Endothelial cell of umbilical vein (primary cell): Measurements from ENCODE around the gene MFN2. TPM values are rescaled to one million over a fixed set of nuclear protein-coding genes. Genes with fewer than 3 reads are reported as not detected.

Experiments used
- BruUV-seq: library from RNA; stranded (reverse); fragments of 400-500 nt; replicated peaks from 2 replicates; lab custom pipeline; 2021; lab: Mats Ljungman, UMichigan
- CTCF ChIA-PET: fragments of 300-600, 350-600 bp; sonication (Branson Sonifier 250); formaldehyde crosslinking; loops from one replicate; lab custom pipeline; 2021; ENCODE audit warnings: antibody characterized with exemption, inconsistent platforms; lab: Charles Lee
- POLR2A ChIA-PET: fragments of 300-600, 350-600 bp; sonication (Branson Sonifier 250); formaldehyde crosslinking; loops from one replicate; lab custom pipeline; 2021; ENCODE audit warnings: antibody characterized with exemption, inconsistent platforms; lab: Charles Lee
- DNase-seq: peaks from one replicate; pipeline ENCODE4 v3.0.0-alpha.2; 2011; ENCODE audit warnings: low read depth, low spot score
- FAIRE-seq: peaks from 2 replicates; lab custom pipeline; 2011; peaks lifted over from hg19 to GRCh38; lab: Jason Lieb, UNC
- H2AFZ ChIP-seq: 2 replicates; pipeline ENCODE4 v1.6.0; 2012; ENCODE audit warnings: low read depth, low read length, control low read depth, inconsistent platforms
- H3K27ac ChIP-seq: 2 replicates; pipeline ENCODE4 v1.5.1; 2011; ENCODE audit warnings: low read depth, mild to moderate bottlenecking, control low read depth, low read length, moderate library complexity; ENCODE audit not compliant: insufficient read depth
- H3K27me3 ChIP-seq, 2 experiments: 2 replicates each; pipeline versions ENCODE4 v1.6.0 to v1.6.1; 2011; ENCODE audit warnings: low read length in 2 of 2, mixed read lengths in 1 of 2; ENCODE audit not compliant: control insufficient read depth in 2 of 2, insufficient read depth in 2 of 2
- H3K36me3 ChIP-seq, 2 experiments: 2 replicates in 1 of 2; 3 replicates in 1 of 2; pipeline ENCODE4 v1.5.1; 2011; ENCODE audit warnings: low read length in 2 of 2, mild to moderate bottlenecking in 1 of 2, moderate library complexity in 1 of 2; ENCODE audit not compliant: control insufficient read depth in 2 of 2, insufficient read depth in 2 of 2; ENCODE audit errors: extremely low read depth in 1 of 2
- H3K4me1 ChIP-seq: 3 replicates; pipeline ENCODE4 v1.5.1; 2011; ENCODE audit warnings: mild to moderate bottlenecking, low read length; ENCODE audit not compliant: control insufficient read depth, insufficient read depth; ENCODE audit errors: extremely low read depth
- H3K4me2 ChIP-seq: 2 replicates; pipeline ENCODE4 v1.6.1; 2011; ENCODE audit warnings: low read length, control low read depth, mixed read lengths; ENCODE audit not compliant: insufficient read depth
- H3K4me3 ChIP-seq, 3 experiments: fragments of 200-600 bp in 1 of 3; sonication (generic), shearing (Covaris generic) in 1 of 3; replicated peaks in 1 of 3; 2 replicates each; pipeline ENCODE4 v1.5.1; 2011 to 2016; ENCODE audit warnings: control low read depth in 3 of 3, low read length in 3 of 3, mild to moderate bottlenecking in 2 of 3, inconsistent platforms in 1 of 3, low read depth in 1 of 3, moderate library complexity in 1 of 3; ENCODE audit not compliant: insufficient read depth in 1 of 3
- H3K79me2 ChIP-seq: 2 replicates; pipeline ENCODE4 v1.6.0; 2012; ENCODE audit warnings: low read length, inconsistent platforms; ENCODE audit not compliant: control insufficient read depth, insufficient read depth
- H3K9ac ChIP-seq: replicated peaks from 2 replicates; pipeline ENCODE3; 2011; ENCODE audit warnings: low read length, control low read depth; ENCODE audit not compliant: insufficient read depth; ENCODE audit errors: extremely low read depth
- H3K9me1 ChIP-seq: replicated peaks from 3 replicates; pipeline ENCODE4 v1.6.0; 2011; ENCODE audit warnings: mild to moderate bottlenecking, low read length; ENCODE audit not compliant: control insufficient read depth, insufficient read depth; ENCODE audit errors: extremely low read depth
- H3K9me3 ChIP-seq: replicated peaks from 2 replicates; pipeline ENCODE4 v1.5.1; 2012; ENCODE audit warnings: low read length, inconsistent platforms; ENCODE audit not compliant: control insufficient read depth, insufficient read depth
- H4K20me1 ChIP-seq: replicated peaks from 2 replicates; pipeline ENCODE3; 2011; ENCODE audit warnings: mild to moderate bottlenecking, low read length; ENCODE audit not compliant: control insufficient read depth, insufficient read depth; ENCODE audit errors: extremely low read depth
- EZH2 ChIP-seq: IDR thresholded peaks from 2 replicates; pipeline ENCODE4 v1.6.1; 2012; ENCODE audit warnings: borderline replicate concordance, low read depth, mild to moderate bottlenecking, moderate library complexity, low read length, inconsistent platforms; ENCODE audit not compliant: severe bottlenecking
- FOS ChIP-seq: IDR thresholded peaks from 2 replicates; pipeline ENCODE4 v1.6.1; 2011; ENCODE audit warnings: mild to moderate bottlenecking, low read length, moderate library complexity, borderline replicate concordance; ENCODE audit not compliant: insufficient read depth
- GATA2 ChIP-seq: IDR thresholded peaks from 2 replicates; pipeline ENCODE4 v1.7.0; 2011; ENCODE audit warnings: low read depth, mild to moderate bottlenecking, moderate library complexity, mixed read lengths, low read length; ENCODE audit not compliant: insufficient read length, insufficient read depth
- JUN ChIP-seq: IDR thresholded peaks from 2 replicates; pipeline ENCODE4 v1.6.1; 2011; ENCODE audit warnings: borderline replicate concordance, low read depth; ENCODE audit not compliant: insufficient read length, insufficient read depth
- MYC ChIP-seq: IDR thresholded peaks from one replicate; pipeline ENCODE4 v1.6.1; 2011; ENCODE audit warnings: mild to moderate bottlenecking, low read depth, low read length
- POLR2A ChIP-seq: IDR thresholded peaks from 2 replicates; pipeline ENCODE4 v1.6.1; 2012; ENCODE audit warnings: low read depth, mild to moderate bottlenecking, control low read depth, low read length
- POLR2AphosphoS5 ChIP-seq: IDR thresholded peaks from 2 replicates; pipeline ENCODE4 v1.6.1; 2012; ENCODE audit warnings: low read depth, mild to moderate bottlenecking, control low read depth, low read length, moderate library complexity; ENCODE audit not compliant: insufficient read depth
- dilution Hi-C: fragments of 300-500 bp; cut with MboI; formaldehyde crosslinking; loops from one replicate; pipeline ENCODE4 v1.15.0; 2019; ENCODE audit warnings: low sequenced_read_pairs; ENCODE audit not compliant: extremely low pct_ligation_motif_present
- intact Hi-C: fragments of 100-400 bp; cut with micrococcal nuclease; formaldehyde crosslinking; loops from one replicate; pipeline ENCODE4 v1.10.0; 2022
- polyA plus RNA-seq, 4 experiments: library from polyadenylated mRNA; depleted of rRNA in 3 of 4; stranded (reverse) in 3 of 4; unstranded in 1 of 4; fragments of >200 nt; gene quantifications; 2 replicates each; pipeline versions ENCODE4 v1.2.1 to v1.2.3, GENCODE V29; 2011 to 2012; ENCODE audit warnings: missing spikeins in 1 of 4
- total RNA-seq: library from RNA; stranded (reverse); gene quantifications from 2 replicates; pipeline ENCODE4 v1.2.3, GENCODE V29; 2021
- TF ChIP-seq, protein P1 (sequence below): IDR thresholded peaks from 2 replicates; pipeline ENCODE4 v1.6.1; 2011; ENCODE audit not compliant: insufficient read depth, insufficient read length
- TF ChIP-seq, protein P2 (sequence below), 2 donors: IDR thresholded peaks; 1 replicate in 1 of 2; 2 replicates in 1 of 2; pipeline ENCODE4 v1.5.1; 2011; ENCODE audit warnings: low read length in 2 of 2, mild to moderate bottlenecking in 2 of 2, moderate library complexity in 2 of 2, control low read depth in 1 of 2, inconsistent platforms in 1 of 2, low read depth in 1 of 2; ENCODE audit not compliant: insufficient read depth in 1 of 2; ENCODE audit errors: extremely low read depth in 1 of 2

Gene MFN2
- total and polyA plus RNA-seq, 2 donors (not counting 3 experiments of a cell fraction or from before 2014, with no cell fraction given): 51.4 to 82.4 TPM

DNA sequence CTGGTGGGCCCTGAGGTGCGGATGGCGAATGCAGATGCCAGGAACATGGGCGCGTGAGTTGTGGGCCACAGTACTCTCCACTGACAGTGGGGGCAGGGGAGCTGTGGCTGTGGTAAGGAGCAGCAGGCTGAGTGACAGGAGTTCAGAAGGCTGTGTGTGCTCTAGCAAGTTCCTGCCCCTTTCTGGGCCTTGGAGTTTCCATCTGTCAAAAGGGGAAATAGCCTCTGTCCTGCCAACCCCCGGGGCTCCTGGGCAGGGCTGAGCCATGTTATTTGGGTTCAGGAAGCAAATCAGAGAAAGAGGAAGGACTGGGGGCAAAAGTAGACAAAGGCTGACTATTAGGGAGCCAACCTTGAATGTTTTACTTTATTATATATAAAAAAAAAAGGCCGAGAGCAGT, 19.5 kb upstream of the MFN2 start:
- peak; percentile 39 for DNase-seq
- TF ChIP-seq, protein P1, sequence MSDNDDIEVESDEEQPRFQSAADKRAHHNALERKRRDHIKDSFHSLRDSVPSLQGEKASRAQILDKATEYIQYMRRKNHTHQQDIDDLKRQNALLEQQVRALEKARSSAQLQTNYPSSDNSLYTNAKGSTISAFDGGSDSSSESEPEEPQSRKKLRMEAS: no peak
- TF ChIP-seq POLR2A (no peak), EZH2 (no peak), FOS (no peak), GATA2 (no peak), MYC (no peak), JUN (no peak), POLR2AphosphoS5 (no peak)
- TF ChIP-seq, protein P2, sequence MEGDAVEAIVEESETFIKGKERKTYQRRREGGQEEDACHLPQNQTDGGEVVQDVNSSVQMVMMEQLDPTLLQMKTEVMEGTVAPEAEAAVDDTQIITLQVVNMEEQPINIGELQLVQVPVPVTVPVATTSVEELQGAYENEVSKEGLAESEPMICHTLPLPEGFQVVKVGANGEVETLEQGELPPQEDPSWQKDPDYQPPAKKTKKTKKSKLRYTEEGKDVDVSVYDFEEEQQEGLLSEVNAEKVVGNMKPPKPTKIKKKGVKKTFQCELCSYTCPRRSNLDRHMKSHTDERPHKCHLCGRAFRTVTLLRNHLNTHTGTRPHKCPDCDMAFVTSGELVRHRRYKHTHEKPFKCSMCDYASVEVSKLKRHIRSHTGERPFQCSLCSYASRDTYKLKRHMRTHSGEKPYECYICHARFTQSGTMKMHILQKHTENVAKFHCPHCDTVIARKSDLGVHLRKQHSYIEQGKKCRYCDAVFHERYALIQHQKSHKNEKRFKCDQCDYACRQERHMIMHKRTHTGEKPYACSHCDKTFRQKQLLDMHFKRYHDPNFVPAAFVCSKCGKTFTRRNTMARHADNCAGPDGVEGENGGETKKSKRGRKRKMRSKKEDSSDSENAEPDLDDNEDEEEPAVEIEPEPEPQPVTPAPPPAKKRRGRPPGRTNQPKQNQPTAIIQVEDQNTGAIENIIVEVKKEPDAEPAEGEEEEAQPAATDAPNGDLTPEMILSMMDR (IDR thresholded peaks at IDR 0.05; ENCODE audit: extremely low read depth in 1 of 2, insufficient read depth in 1 of 2, low read depth in 1 of 2, low read length in 2 of 2): no peak
- Histone ChIP-seq H3K27me3 (no peaks in the 10 kb centered on the region), H3K9ac (no peak overlapping the region), H4K20me1 (no peaks in the 10 kb centered on the region), H3K4me2 (no peak overlapping the region), H2AFZ (no peak overlapping the region), H3K4me1 (no peaks in the 10 kb centered on the region), H3K9me3 (no peaks in the 10 kb centered on the region), H3K4me3 (no peak overlapping the region), H3K79me2 (no peaks in the 10 kb centered on the region), H3K9me1 (no peaks in the 10 kb centered on the region), H3K36me3 (peaks cover 9 to 43% of the 10 kb centered on the region in 2 experiments), H3K27ac (no peak overlapping the region)
- POLR2A ChIA-PET: no interaction called here
- BruUV-seq: no TSS peak
- CTCF ChIA-PET: no interaction called here
- no peak for FAIRE-seq
- intact Hi-C loops: no loop called here
- dilution Hi-C loops: no loop called here
